K562 (cell line): ENCODE measurements around the gene DCPS. TPM values are rescaled to one million over a fixed set of nuclear protein-coding genes. Genes with fewer than 3 reads are reported as not detected.

Source experiments
- ATAC-seq: fragments of 200-7000 bp; cut with Tn5 transposase; 3 replicates; pipeline ENCODE4 v1.9.1; 2020; ENCODE audit warnings: moderate library complexity
- BruUV-seq: library from RNA; stranded (reverse); fragments of 400-500 nt; replicated peaks from 2 replicates; lab custom pipeline; 2021; lab: Mats Ljungman, UMichigan
- CTCF ChIA-PET: fragments of 300-600 bp; formaldehyde crosslinking; extraction: SDS; loops from one replicate; lab custom pipeline; 2021; ENCODE audit warnings: low intra/inter-chr PET ratio; lab: Yijun Ruan, JAX
- POLR2A ChIA-PET: fragments of 300-600, 350-650 bp; sonication (Branson Sonifier 250); formaldehyde crosslinking; extraction: SDS; loops from one replicate; lab custom pipeline; 2021; ENCODE audit warnings: antibody characterized with exemption, inconsistent platforms; lab: Yijun Ruan, JAX
- DNase-seq, 4 experiments: peaks; one replicate each; pipeline versions ENCODE4 v3.0.0 to v3.0.0-alpha.2; 2011 to 2018; ENCODE audit warnings: low spot score in 3 of 4, mixed read lengths in 3 of 4; ENCODE audit errors: extremely low read depth in 1 of 4
- FAIRE-seq: peaks from 2 replicates; lab custom pipeline; 2011; peaks lifted over from hg19 to GRCh38; lab: Jason Lieb, UNC
- H2AFZ ChIP-seq: 2 replicates; pipeline ENCODE4 v1.6.0; 2011; ENCODE audit warnings: low read depth, low read length, control low read depth, inconsistent platforms
- H3K27ac ChIP-seq: fragments of 200-600 bp; 3 replicates; pipeline ENCODE4 v1.8.0; 2011; ENCODE audit warnings: low read depth, mild to moderate bottlenecking, control low read depth, inconsistent platforms, low read length, moderate library complexity, mixed read lengths; ENCODE audit errors: extremely low read depth
- H3K27me3 ChIP-seq, 2 experiments: fragments of 300-600 bp in 1 of 2; 2 replicates in 1 of 2; 3 replicates in 1 of 2; pipeline versions ENCODE4 v1.6.0 to v1.8.0; 2011; ENCODE audit warnings: inconsistent platforms in 2 of 2, low read length in 2 of 2, mild to moderate bottlenecking in 1 of 2, mixed read lengths in 1 of 2, moderate library complexity in 1 of 2; ENCODE audit not compliant: control insufficient read depth in 2 of 2, insufficient read depth in 2 of 2
- H3K36me3 ChIP-seq: fragments of 300-600 bp; 3 replicates; pipeline ENCODE4 v1.8.0; 2011; ENCODE audit warnings: mild to moderate bottlenecking, low read length, inconsistent platforms; ENCODE audit not compliant: control insufficient read depth, insufficient read depth
- H3K4me1 ChIP-seq, 2 experiments: fragments of 200-600 bp in 1 of 2; replicated peaks in 1 of 2; 2 replicates in 1 of 2; 3 replicates in 1 of 2; pipeline versions ENCODE4 v1.5.1 to v1.8.0; 2011; ENCODE audit warnings: inconsistent platforms in 2 of 2, low read length in 2 of 2, mild to moderate bottlenecking in 1 of 2, mixed read lengths in 1 of 2, moderate library complexity in 1 of 2; ENCODE audit not compliant: control insufficient read depth in 2 of 2, insufficient read depth in 2 of 2
- H3K4me2 ChIP-seq: 2 replicates; pipeline ENCODE4 v1.6.1; 2011; ENCODE audit warnings: low read length, control low read depth, inconsistent platforms, mixed read lengths; ENCODE audit not compliant: insufficient read depth
- H3K4me3 ChIP-seq: fragments of 200-600 bp; sonication (generic), shearing (Covaris generic); 2 replicates; pipeline ENCODE4 v1.5.1; 2016; ENCODE audit warnings: control low read depth, inconsistent platforms
- H3K79me2 ChIP-seq: fragments of 200-600 bp; 3 replicates; pipeline ENCODE4 v1.8.0; 2011; ENCODE audit warnings: low read length, inconsistent platforms; ENCODE audit not compliant: control insufficient read depth, insufficient read depth
- H3K9ac ChIP-seq, 2 experiments: 2 replicates each; pipeline versions ENCODE4 v1.6.0 to v1.6.1; 2011; ENCODE audit warnings: low read depth in 2 of 2, low read length in 2 of 2, control low read depth in 1 of 2, inconsistent platforms in 1 of 2, mild to moderate bottlenecking in 1 of 2, mixed read lengths in 1 of 2; ENCODE audit not compliant: insufficient read depth in 1 of 2
- H3K9me1 ChIP-seq: one replicate; pipeline ENCODE4 v1.6.0; 2011; ENCODE audit warnings: inconsistent platforms, mild to moderate bottlenecking, low read length, moderate library complexity; ENCODE audit not compliant: control insufficient read depth, insufficient read depth
- H3K9me3 ChIP-seq: replicated peaks from 2 replicates; pipeline ENCODE4 v1.5.1; 2011; ENCODE audit warnings: low read depth, low read length, inconsistent platforms; ENCODE audit not compliant: control insufficient read depth, insufficient read depth
- H4K20me1 ChIP-seq: replicated peaks from 2 replicates; pipeline ENCODE4 v1.6.1; 2011; ENCODE audit warnings: low read length, inconsistent platforms, mixed read lengths; ENCODE audit not compliant: control insufficient read depth, insufficient read depth
- CBX3 ChIP-seq, 2 experiments: IDR thresholded peaks; 1 replicate in 1 of 2; 2 replicates in 1 of 2; pipeline ENCODE4 v1.6.1; 2012; ENCODE audit warnings: inconsistent platforms in 2 of 2, low read length in 2 of 2, borderline replicate concordance in 1 of 2, control low read depth in 1 of 2
- KLF6 ChIP-seq: fragments of 250-450 bp; sonication (Bioruptor Pico); IDR thresholded peaks from 2 replicates; pipeline ENCODE4 v1.4.0; 2020; ENCODE audit warnings: mild to moderate bottlenecking, moderate library complexity, borderline replicate concordance
- NFRKB ChIP-seq: fragments of 450-650 bp; IDR thresholded peaks from 2 replicates; pipeline ENCODE4 v1.6.1; 2016; ENCODE audit warnings: low read depth
- PCBP2 ChIP-seq: fragments of 200-400 bp; formaldehyde crosslinking; IDR thresholded peaks from 2 replicates; pipeline ENCODE4 v1.6.1; 2018; ENCODE audit warnings: low read length, low read depth, mild to moderate bottlenecking, moderate library complexity; ENCODE audit not compliant: poor library complexity, severe bottlenecking
- SIX5 ChIP-seq, 2 experiments: IDR thresholded peaks; 2 replicates each; pipeline ENCODE4 v1.6.1; 2011; ENCODE audit warnings: low read length in 2 of 2, borderline replicate concordance in 1 of 2, low read depth in 1 of 2, mild to moderate bottlenecking in 1 of 2, moderate library complexity in 1 of 2; ENCODE audit not compliant: insufficient read depth in 1 of 2
- SOX6 ChIP-seq: fragments of 450-650 bp; IDR thresholded peaks from 2 replicates; pipeline ENCODE4 v1.6.1; 2014; ENCODE audit warnings: mild to moderate bottlenecking
- TRIM28 ChIP-seq: fragments of 450-650 bp; IDR thresholded peaks from 2 replicates; pipeline ENCODE4 v1.6.1; 2017
- ZBTB17 ChIP-seq: fragments of 450-650 bp; formaldehyde crosslinking; IDR thresholded peaks from 2 replicates; pipeline ENCODE4 v1.4.0; 2020; ENCODE audit warnings: mild to moderate bottlenecking
- ZBTB49 ChIP-seq: sonication (generic); formaldehyde crosslinking; IDR thresholded peaks from 2 replicates; pipeline ENCODE4 v1.8.0; 2022; ENCODE audit warnings: missing genetic modification reagents, mild to moderate bottlenecking, borderline replicate concordance
- ZC3H4 ChIP-seq: sonication (generic); formaldehyde crosslinking; IDR thresholded peaks from 2 replicates; pipeline ENCODE4 v1.9.0; 2021; ENCODE audit warnings: missing genetic modification reagents, borderline replicate concordance
- ZMIZ1 ChIP-seq, 2 experiments: fragments of 150-350 bp in 1 of 2; IDR thresholded peaks; 2 replicates each; pipeline ENCODE4 v1.6.1; 2012 to 2016; ENCODE audit warnings: low read depth in 2 of 2, low read length in 2 of 2, mild to moderate bottlenecking in 1 of 2, moderate library complexity in 1 of 2
- ZNF766 ChIP-seq: fragments of 200-800 bp; sonication (Bioruptor generic); conservative IDR thresholded peaks from 2 replicates; pipeline ENCODE4 v1.6.1; 2016; ENCODE audit warnings: missing genetic modification characterization, missing compliant biosample characterization
- WGBS: fragments of 100-300 bp; shearing (Covaris generic); methylation state at CpG from one replicate; pipeline ENCODE4 v1.1.6; 2016; ENCODE audit warnings: low coverage, mixed read lengths; ENCODE audit not compliant: insufficient coverage; ENCODE audit errors: missing lambda C conversion rate; 5-methylcytosine and 5-hydroxymethylcytosine counted together
- in situ Hi-C: fragments of 300-500 bp; cut with MboI; formaldehyde crosslinking; loops from 4 replicates; pipeline ENCODE4 v1.15.0; 2018; ENCODE audit warnings: inconsistent platforms, mixed read lengths
- intact Hi-C: fragments of 100-400 bp; cut with micrococcal nuclease; formaldehyde crosslinking; loops from 2 replicates; pipeline ENCODE4 v1.14.2; 2022
- polyA plus RNA-seq, 8 experiments: library from polyadenylated mRNA; depleted of rRNA in 4 of 8; stranded (reverse) in 5 of 8; unstranded in 3 of 8; fragments of >200 nt; fragmentation: Nextera tagmentation in 2 of 8; fragmentation: Illumina TruSeq in 1 of 8; extraction: Ambion mirVana in 2 of 8; extraction: Trizol in 1 of 8; gene quantifications; 2 replicates each; pipeline versions ENCODE4 v1.2.1 to v1.2.3, GENCODE V29; 2011 to 2014; ENCODE audit warnings: inconsistent platforms in 1 of 8, missing spikeins in 1 of 8
- total RNA-seq, 7 experiments: library from RNA; depleted of rRNA in 6 of 7; stranded (reverse); fragments of >200 nt in 6 of 7; fragmentation: Illumina TruSeq in 2 of 7; extraction: Trizol in 2 of 7; gene quantifications; 2 replicates each; pipeline versions ENCODE4 v1.2.1 to v1.2.3, GENCODE V29; 2011 to 2021; ENCODE audit warnings: low replicate concordance in 1 of 7
- TF ChIP-seq, protein P1 (sequence below): sonication (generic); formaldehyde crosslinking; IDR thresholded peaks from 2 replicates; pipeline ENCODE4 v1.8.1; 2023; ENCODE audit warnings: mild to moderate bottlenecking, missing genetic modification reagents

The DCPS gene
- total and polyA plus RNA-seq, 9 of the 15 experiments (the other 6 are each of a cell fraction or from before 2014, with no cell fraction given): 8.7 to 38.1 (median 17.9) TPM

DNA sequence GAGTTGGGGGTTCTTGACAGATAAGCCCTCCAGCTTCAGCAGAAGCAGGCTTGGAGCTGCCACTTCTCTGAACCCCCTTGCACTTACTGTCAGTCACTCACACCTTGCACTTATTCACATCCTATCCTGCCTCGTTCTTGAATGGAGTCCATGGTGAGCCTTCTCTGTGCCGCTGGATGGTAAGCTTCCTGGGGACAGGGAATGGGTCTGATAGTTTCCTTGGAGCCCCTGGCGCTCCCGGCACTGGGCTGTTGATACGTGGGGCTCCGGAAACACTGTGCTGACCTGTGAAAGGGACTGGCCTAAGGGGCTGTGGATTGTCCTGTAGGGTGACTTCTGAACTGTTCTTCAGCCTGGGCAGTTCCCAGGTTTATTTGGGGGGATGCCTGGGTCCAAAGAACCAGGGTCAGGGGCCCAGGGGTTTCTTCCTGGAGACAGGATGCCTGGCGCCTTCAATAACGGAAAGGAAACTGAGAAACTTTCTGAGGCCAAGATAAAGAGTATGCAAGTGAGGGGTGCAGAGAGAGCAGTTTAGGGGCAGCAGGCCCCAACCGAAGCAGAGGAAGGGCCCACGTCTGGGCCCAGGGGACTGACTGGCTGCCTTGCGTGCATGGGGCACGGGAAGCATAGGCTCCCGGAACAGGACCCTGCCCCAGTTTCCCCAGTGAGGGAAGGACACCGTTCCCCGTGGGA lies 50.9 kb downstream of the DCPS start:
- FAIRE-seq: peak; percentile 40
- Histone ChIP-seq H3K4me1 (peaks cover 50 to 58% of the 10 kb centered on the region in 2 experiments), H3K36me3 (peaks cover 27% of the 10 kb centered on the region), H3K4me3 (peak overlapping the region; percentile 65), H4K20me1 (no peaks in the 10 kb centered on the region), H3K79me2 (peaks cover 59% of the 10 kb centered on the region), H3K27ac (peak overlapping the region; percentile 91), H3K27me3 (no peaks in the 10 kb centered on the region), H3K9me3 (no peaks in the 10 kb centered on the region), H3K9me1 (no peaks in the 10 kb centered on the region), H3K9ac (peak overlapping the region; percentile 92 to 97), H3K4me2 (peak overlapping the region; percentile 83), H2AFZ (peak overlapping the region; percentile 93)
- 9% methylated on average over 15 of the region's 15 CpGs for WGBS
- DNase-seq: peak; percentile 23 to 55 (median 38)
- intact Hi-C loops: loop anchor here (2.0 kb wide), 1 partner anchor 66 kb away; no protein-coding TSS in a partner anchor
- ChIA-PET POLR2A (interaction anchor here (1.3 to 1.4 kb wide), 2 partner anchors 9 kb away, joined by 5 read pairs; no protein-coding TSS in a partner anchor), CTCF (no interaction called here)
- in situ Hi-C loops: no loop called here
- BruUV-seq: TSS peak; percentile 85
- peak; percentile 50 for ATAC-seq
- no peak for TF ChIP-seq ZBTB49 (CRISPR knock-in tag)
- no peak for TF ChIP-seq ZC3H4 (CRISPR knock-in tag)
- TF ChIP-seq NFRKB: 0 out of 2 replicates have a peak, but pooled peaks have one; percentile 38
- no peak for TF ChIP-seq SOX6
- peak in 1 of 2 experiments; percentile 79; a peak in 1 of 3 replicates for TF ChIP-seq CBX3 (IDR thresholded peaks at IDR 0.05; ENCODE audit: borderline replicate concordance in 1 of 2, low read length in 2 of 2)
- no peak for TF ChIP-seq ZMIZ1 (IDR thresholded peaks at IDR 0.05; ENCODE audit: low read depth in 2 of 2, low read length in 2 of 2)
- TF ChIP-seq, protein P1, sequence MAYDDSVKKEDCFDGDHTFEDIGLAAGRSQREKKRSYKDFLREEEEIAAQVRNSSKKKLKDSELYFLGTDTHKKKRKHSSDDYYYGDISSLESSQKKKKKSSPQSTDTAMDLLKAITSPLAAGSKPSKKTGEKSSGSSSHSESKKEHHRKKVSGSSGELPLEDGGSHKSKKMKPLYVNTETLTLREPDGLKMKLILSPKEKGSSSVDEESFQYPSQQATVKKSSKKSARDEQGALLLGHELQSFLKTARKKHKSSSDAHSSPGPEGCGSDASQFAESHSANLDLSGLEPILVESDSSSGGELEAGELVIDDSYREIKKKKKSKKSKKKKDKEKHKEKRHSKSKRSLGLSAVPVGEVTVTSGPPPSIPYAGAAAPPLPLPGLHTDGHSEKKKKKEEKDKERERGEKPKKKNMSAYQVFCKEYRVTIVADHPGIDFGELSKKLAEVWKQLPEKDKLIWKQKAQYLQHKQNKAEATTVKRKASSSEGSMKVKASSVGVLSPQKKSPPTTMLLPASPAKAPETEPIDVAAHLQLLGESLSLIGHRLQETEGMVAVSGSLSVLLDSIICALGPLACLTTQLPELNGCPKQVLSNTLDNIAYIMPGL (CRISPR knock-in tag): 0 out of 2 replicates have a peak, but pooled peaks have one; percentile 36
- no peak for TF ChIP-seq ZNF766 (CRISPR knock-in tag)
- no peak for TF ChIP-seq PCBP2
- peak; percentile 90 for TF ChIP-seq TRIM28
- TF ChIP-seq SIX5 (IDR thresholded peaks at IDR 0.05; ENCODE audit: borderline replicate concordance in 1 of 2, insufficient read depth in 1 of 2, low read depth in 1 of 2, low read length in 2 of 2): no peak
- TF ChIP-seq KLF6: no peak
- no peak for TF ChIP-seq ZBTB17 (CRISPR knock-in tag)
